Jurkat, Clone E6-1 (cell line): Measurements from ENCODE around the gene RABGAP1L.
"Not testable (repeated sequence)": the region's sequence is repeated elsewhere in the genome, so short reads cannot be mapped to it uniquely, and the experiment has no call there.

Experiments
- DNase-seq: peaks from one replicate; pipeline ENCODE4 v3.0.0-alpha.2; 2011; ENCODE audit warnings: low read depth, low spot score
- H3K4me3 ChIP-seq: 2 replicates; pipeline ENCODE4 v1.5.1; 2011; ENCODE audit warnings: mild to moderate bottlenecking, low read length, control low read depth, moderate library complexity

Gene RABGAP1L

GRCh38 chr1:174469052-174469451 is 309.7 kb downstream of the RABGAP1L start:
- H3K4me3 ChIP-seq: no peak overlapping the region
- DNase-seq: no peak

GRCh38 chr1:174469687-174470086 is 310.4 kb downstream of the RABGAP1L start:
- H3K4me3 ChIP-seq: no peak overlapping the region
- no peak for DNase-seq

GRCh38 chr1:174479281-174479680 is 320.0 kb downstream of the RABGAP1L start:
- no peak overlapping the region for H3K4me3 ChIP-seq
- DNase-seq: no peak

- no peak for DNase-seq
- no peak overlapping the region for H3K4me3 ChIP-seq
Observed at GRCh38 chr1:174480324-174480723, 321.0 kb downstream of the RABGAP1L start.

- no peak overlapping the region for H3K4me3 ChIP-seq
- no peak for DNase-seq
Observed at GRCh38 chr1:174491606-174492005, 332.3 kb downstream of the RABGAP1L start.

GRCh38 chr1:174497478-174497877 is 338.2 kb downstream of the RABGAP1L start:
- DNase-seq: no peak
- H3K4me3 ChIP-seq: no peak overlapping the region

GRCh38 chr1:174516755-174517154 is 357.4 kb downstream of the RABGAP1L start:
- DNase-seq, H3K4me3 ChIP-seq: not testable (repeated sequence)

GRCh38 chr1:174519844-174520243 is 360.5 kb downstream of the RABGAP1L start:
- DNase-seq: no peak
- H3K4me3 ChIP-seq: no peak overlapping the region

GRCh38 chr1:174531751-174532150 is 372.4 kb downstream of the RABGAP1L start:
- DNase-seq: no peak
- no peak overlapping the region for H3K4me3 ChIP-seq

- DNase-seq: no peak
- H3K4me3 ChIP-seq: no peak overlapping the region
Observed at GRCh38 chr1:174534789-174535188, 375.5 kb downstream of the RABGAP1L start.

- DNase-seq: no peak
- H3K4me3 ChIP-seq: no peak overlapping the region
Observed at GRCh38 chr1:174535207-174535606, 375.9 kb downstream of the RABGAP1L start.

- DNase-seq, H3K4me3 ChIP-seq: not testable (repeated sequence)
Observed at GRCh38 chr1:174543421-174543820, 384.1 kb downstream of the RABGAP1L start.

- DNase-seq: no peak
- no peak overlapping the region for H3K4me3 ChIP-seq
Observed at GRCh38 chr1:174550296-174550695, 391.0 kb downstream of the RABGAP1L start.

GRCh38 chr1:174556392-174556791 is 397.1 kb downstream of the RABGAP1L start:
- DNase-seq: no peak
- no peak overlapping the region for H3K4me3 ChIP-seq

- no peak for DNase-seq
- H3K4me3 ChIP-seq: no peak overlapping the region
Observed at GRCh38 chr1:174568551-174568950, 409.2 kb downstream of the RABGAP1L start.

- no peak overlapping the region for H3K4me3 ChIP-seq
- DNase-seq: no peak
Observed at GRCh38 chr1:174569240-174569639, 409.9 kb downstream of the RABGAP1L start.

- DNase-seq: no peak
- H3K4me3 ChIP-seq: no peak overlapping the region
Observed at GRCh38 chr1:174572771-174573170, 413.5 kb downstream of the RABGAP1L start.

- not testable (repeated sequence) for H3K4me3 ChIP-seq, DNase-seq
Observed at GRCh38 chr1:174576120-174576519, 416.8 kb downstream of the RABGAP1L start.

GRCh38 chr1:174577681-174578080 is 418.4 kb downstream of the RABGAP1L start:
- H3K4me3 ChIP-seq: no peak overlapping the region
- no peak for DNase-seq

- H3K4me3 ChIP-seq: no peak overlapping the region
- DNase-seq: no peak
Observed at GRCh38 chr1:174580801-174581200, 421.5 kb downstream of the RABGAP1L start.

- H3K4me3 ChIP-seq: no peak overlapping the region
- no peak for DNase-seq
Observed at GRCh38 chr1:174583316-174583715, 424.0 kb downstream of the RABGAP1L start.

GRCh38 chr1:174584071-174584470 is 424.8 kb downstream of the RABGAP1L start:
- H3K4me3 ChIP-seq: no peak overlapping the region
- no peak for DNase-seq
